ENCODE measurements around the gene NDOR1. TPM values are rescaled to one million over a fixed set of nuclear protein-coding genes. Genes with fewer than 3 reads are reported as not detected.
A peak's percentile ranks its signal among the peaks of the same experiment; 100 is the strongest.

Gene NDOR1
- polyA plus RNA-seq, 3 donors, result 4.4 to 26.9 (median 5.2) TPM

DNA sequence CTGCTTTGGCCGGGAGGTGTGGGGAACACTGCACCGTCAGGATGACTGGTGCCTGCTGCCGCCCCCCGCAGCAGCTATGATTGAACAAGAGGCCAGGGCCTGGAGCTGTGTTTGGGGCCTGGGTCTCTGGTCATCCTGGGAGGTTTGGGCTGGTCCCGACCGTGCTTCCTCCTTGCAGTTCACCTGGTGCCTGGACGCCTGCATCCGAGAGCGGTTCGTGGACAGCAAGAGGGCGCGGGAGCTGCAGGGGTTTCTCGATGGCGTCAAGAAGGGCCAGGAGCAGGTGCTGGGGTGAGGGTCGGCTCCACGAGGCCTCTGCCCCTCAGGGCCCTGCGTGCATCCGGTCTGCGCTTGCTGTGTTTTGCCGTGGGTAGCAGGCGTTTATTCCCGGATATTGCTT lies 58.6 kb downstream of the NDOR1 start:
- peaks cover 34 to 67% of the 10 kb centered on the region in 2 donors for H3K36me3 Mint-ChIP-seq
- Histone ChIP-seq H3K9ac (ENCODE audit: insufficient read depth, low read length, poor library complexity, severe bottlenecking) (no peak overlapping the region), H3K27ac (ENCODE audit: low read depth in 1 of 2, low read length in 2 of 2) (no peak overlapping the region), H3K79me2 (ENCODE audit: insufficient read depth, low read length) (peaks cover 3% of the 10 kb centered on the region), H3K4me3 (replicated peaks in 1 of 3; ENCODE audit: low read depth in 2 of 3, low read length in 3 of 3) (no peak overlapping the region), H3K36me3 (replicated peaks in 1 of 2; ENCODE audit: control insufficient read depth in 1 of 2, insufficient read depth in 2 of 2, low read length in 2 of 2) (peaks cover 36 to 55% of the 10 kb centered on the region in 2 donors), H3K4me2 (replicated peaks; ENCODE audit: extremely low read depth, low read length, poor library complexity, severe bottlenecking) (no peak overlapping the region), H2AFZ (ENCODE audit: insufficient read depth, low read depth, low read length, poor library complexity, severe bottlenecking) (no peak overlapping the region), H3K9me3 (replicated peaks in 1 of 2; ENCODE audit: control insufficient read depth in 1 of 2, insufficient read depth in 1 of 2, low read length in 2 of 2) (no peaks in the 10 kb centered on the region), H3K4me1 (ENCODE audit: control insufficient read depth in 1 of 2, insufficient read depth in 2 of 2, low read length in 2 of 2) (peaks cover 18 to 21% of the 10 kb centered on the region in 2 donors), H3K27me3 (ENCODE audit: control insufficient read depth in 2 of 2, insufficient read depth in 2 of 2, low read length in 2 of 2) (no peaks in the 10 kb centered on the region), H4K20me1 (ENCODE audit: insufficient read depth, low read length) (peaks cover 29% of the 10 kb centered on the region)
- no peak overlapping the region for H3K4me3 Mint-ChIP-seq
- H3K27me3 Mint-ChIP-seq (ENCODE audit: low read depth in 3 of 3), result no peaks in the 10 kb centered on the region
- peaks cover 21% of the 10 kb centered on the region for H3K4me1 Mint-ChIP-seq
- peaks cover 0 to 5% (median 0%) of the 10 kb centered on the region in 7 donors for H3K9me3 Mint-ChIP-seq
- WGBS (ENCODE audit: insufficient coverage), result 98% methylated on average over 22 of the region's 22 CpGs
- intact Hi-C loops (cut with micrococcal nuclease), result no loop called here
- peak overlapping the region in 1 of 7 donors; percentile 18 for H3K27ac Mint-ChIP-seq
- TF ChIP-seq, protein P1, sequence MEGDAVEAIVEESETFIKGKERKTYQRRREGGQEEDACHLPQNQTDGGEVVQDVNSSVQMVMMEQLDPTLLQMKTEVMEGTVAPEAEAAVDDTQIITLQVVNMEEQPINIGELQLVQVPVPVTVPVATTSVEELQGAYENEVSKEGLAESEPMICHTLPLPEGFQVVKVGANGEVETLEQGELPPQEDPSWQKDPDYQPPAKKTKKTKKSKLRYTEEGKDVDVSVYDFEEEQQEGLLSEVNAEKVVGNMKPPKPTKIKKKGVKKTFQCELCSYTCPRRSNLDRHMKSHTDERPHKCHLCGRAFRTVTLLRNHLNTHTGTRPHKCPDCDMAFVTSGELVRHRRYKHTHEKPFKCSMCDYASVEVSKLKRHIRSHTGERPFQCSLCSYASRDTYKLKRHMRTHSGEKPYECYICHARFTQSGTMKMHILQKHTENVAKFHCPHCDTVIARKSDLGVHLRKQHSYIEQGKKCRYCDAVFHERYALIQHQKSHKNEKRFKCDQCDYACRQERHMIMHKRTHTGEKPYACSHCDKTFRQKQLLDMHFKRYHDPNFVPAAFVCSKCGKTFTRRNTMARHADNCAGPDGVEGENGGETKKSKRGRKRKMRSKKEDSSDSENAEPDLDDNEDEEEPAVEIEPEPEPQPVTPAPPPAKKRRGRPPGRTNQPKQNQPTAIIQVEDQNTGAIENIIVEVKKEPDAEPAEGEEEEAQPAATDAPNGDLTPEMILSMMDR (IDR thresholded peaks at IDR 0.05), result no peak
- no peak for DNase-seq

DNA sequence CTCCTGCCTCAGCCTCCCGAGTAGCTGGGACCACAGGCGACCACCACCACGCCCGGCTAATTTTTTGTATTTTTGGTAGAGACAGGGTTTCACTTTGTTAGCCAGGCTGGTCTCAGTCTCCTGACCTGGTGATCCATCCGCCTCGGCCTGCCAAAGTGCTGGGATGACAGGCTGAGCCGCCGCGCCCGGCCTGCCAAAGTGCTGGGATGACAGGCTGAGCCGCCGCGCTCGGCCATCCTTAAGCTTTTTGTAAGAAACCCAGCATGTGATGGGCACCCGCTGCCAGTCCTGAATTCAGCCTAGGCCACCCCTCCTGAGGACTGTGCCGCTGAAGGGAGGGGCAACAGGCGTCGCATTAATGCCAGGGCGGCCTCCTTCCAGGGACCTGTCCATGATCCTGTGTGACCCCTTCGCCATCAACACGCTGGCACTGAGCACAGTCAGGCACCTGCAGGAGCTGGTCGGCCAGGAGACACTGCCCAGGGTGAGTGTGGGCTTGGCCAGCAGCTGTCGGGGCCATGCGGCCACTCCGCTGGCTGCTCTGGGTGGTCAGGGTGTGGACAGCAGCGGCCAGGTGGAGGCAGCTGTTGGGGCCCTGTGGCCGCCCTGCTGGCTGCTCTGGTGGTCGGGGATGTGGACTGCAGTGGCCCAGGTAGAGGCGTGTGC lies 60.1 kb downstream of the NDOR1 start:
- peaks cover 0 to 5% (median 0%) of the 10 kb centered on the region in 7 donors for H3K9me3 Mint-ChIP-seq
- peaks cover 23 to 28% of the 10 kb centered on the region in 2 donors for H3K4me1 ChIP-seq (ENCODE audit: control insufficient read depth in 1 of 2, insufficient read depth in 2 of 2, low read length in 2 of 2)
- no peak overlapping the region for H3K4me3 Mint-ChIP-seq
- no peaks in the 10 kb centered on the region for H3K27me3 ChIP-seq (ENCODE audit: control insufficient read depth in 2 of 2, insufficient read depth in 2 of 2, low read length in 2 of 2)
- no peaks in the 10 kb centered on the region for H3K9me3 ChIP-seq (replicated peaks in 1 of 2; ENCODE audit: control insufficient read depth in 1 of 2, insufficient read depth in 1 of 2, low read length in 2 of 2)
- no peak overlapping the region for H3K4me2 ChIP-seq (replicated peaks; ENCODE audit: extremely low read depth, low read length, poor library complexity, severe bottlenecking)
- TF ChIP-seq, protein P1 (IDR thresholded peaks at IDR 0.05), result no peak
- H3K4me3 ChIP-seq (replicated peaks in 1 of 3; ENCODE audit: low read depth in 2 of 3, low read length in 3 of 3), result no peak overlapping the region
- peaks cover 25% of the 10 kb centered on the region for H3K4me1 Mint-ChIP-seq
- 93% methylated on average over 22 of the region's 29 CpGs for WGBS (ENCODE audit: insufficient coverage)
- no peak overlapping the region for H3K27ac ChIP-seq (ENCODE audit: low read depth in 1 of 2, low read length in 2 of 2)
- H3K27ac Mint-ChIP-seq, result no peak overlapping the region
- no peak for DNase-seq
- H3K36me3 ChIP-seq (replicated peaks in 1 of 2; ENCODE audit: control insufficient read depth in 1 of 2, insufficient read depth in 2 of 2, low read length in 2 of 2), result peaks cover 36 to 67% of the 10 kb centered on the region in 2 donors
- H3K27me3 Mint-ChIP-seq (ENCODE audit: low read depth in 3 of 3), result no peaks in the 10 kb centered on the region
- intact Hi-C loops (cut with micrococcal nuclease), result no loop called here
- peaks cover 3% of the 10 kb centered on the region for H3K79me2 ChIP-seq (ENCODE audit: insufficient read depth, low read length)
- H4K20me1 ChIP-seq (ENCODE audit: insufficient read depth, low read length), result peaks cover 36% of the 10 kb centered on the region
- H2AFZ ChIP-seq (ENCODE audit: insufficient read depth, low read depth, low read length, poor library complexity, severe bottlenecking), result no peak overlapping the region
- H3K36me3 Mint-ChIP-seq, result peaks cover 40 to 79% of the 10 kb centered on the region in 2 donors
- H3K9ac ChIP-seq (ENCODE audit: insufficient read depth, low read length, poor library complexity, severe bottlenecking), result no peak overlapping the region

Measured in CD14-positive monocyte (primary cell).